ENCODE measurements around the gene HDAC4.
"Not testable (repeated sequence)": the region's sequence is repeated elsewhere in the genome, so short reads cannot be mapped to it uniquely, and the experiment has no call there.

Gene HDAC4

GRCh38 chr2:239400596-239401066, at the start of gene HDAC4:
Gene HDAC4 (minus strand): TSS chr2:239401020. CDS start chr2:239352699, 48,321 bp downstream.
- DNase-seq (ENCODE audit: low spot score), result no peak

GRCh38 chr2:239449468-239449867, 48.6 kb upstream of the HDAC4 start:
- not testable (repeated sequence) for DNase-seq (ENCODE audit: low spot score)

GRCh38 chr2:239445771-239446524, 45.1 kb upstream of the HDAC4 start:
- DNase-seq (ENCODE audit: low spot score), result no peak

GRCh38 chr2:239444626-239445577, 44.1 kb upstream of the HDAC4 start:
- no peak for DNase-seq (ENCODE audit: low spot score)

GRCh38 chr2:239443666-239444567, 43.1 kb upstream of the HDAC4 start:
- DNase-seq (ENCODE audit: low spot score), result no peak

- DNase-seq (ENCODE audit: low spot score), result no peak
These were observed 42.3 kb upstream of the HDAC4 start for GRCh38 chr2:239443102-239443620.

- DNase-seq (ENCODE audit: low spot score), result no peak
These were observed 41.4 kb upstream of the HDAC4 start for GRCh38 chr2:239442192-239442591.

GRCh38 chr2:239441261-239442078, 40.6 kb upstream of the HDAC4 start:
- DNase-seq (ENCODE audit: low spot score), result no peak

- no peak for DNase-seq (ENCODE audit: low spot score)
These were observed 39.7 kb upstream of the HDAC4 start for GRCh38 chr2:239440511-239440959.

GRCh38 chr2:239439754-239440315, 39.0 kb upstream of the HDAC4 start:
- no peak for DNase-seq (ENCODE audit: low spot score)

GRCh38 chr2:239438995-239439753, 38.4 kb upstream of the HDAC4 start:
- no peak for DNase-seq (ENCODE audit: low spot score)

- no peak for DNase-seq (ENCODE audit: low spot score)
These were observed 37.5 kb upstream of the HDAC4 start for GRCh38 chr2:239438368-239438767.

- DNase-seq (ENCODE audit: low spot score), result no peak
These were observed 36.0 kb upstream of the HDAC4 start for GRCh38 chr2:239436669-239437335.

- no peak for DNase-seq (ENCODE audit: low spot score)
These were observed 35.3 kb upstream of the HDAC4 start for GRCh38 chr2:239436076-239436475.

GRCh38 chr2:239433777-239434403, 33.1 kb upstream of the HDAC4 start:
- DNase-seq (ENCODE audit: low spot score), result no peak

GRCh38 chr2:239432174-239432573, 31.4 kb upstream of the HDAC4 start:
- DNase-seq (ENCODE audit: low spot score), result no peak

GRCh38 chr2:239431536-239431935, 30.7 kb upstream of the HDAC4 start:
- DNase-seq (ENCODE audit: low spot score), result no peak
